DMS153 treated with DMSO at 0.1 percent for 48 hours (cell line): ENCODE data around the gene RNF10.
"Not testable (repeated sequence)": the region's sequence is repeated elsewhere in the genome, so short reads cannot be mapped to it uniquely, and the experiment has no call there.

Experiments used
- DNase-seq: peaks from one replicate; lab custom pipeline; 2025; ENCODE audit not compliant: unreplicated experiment; lab: John Stamatoyannopoulos, UW

Gene RNF10

DNA sequence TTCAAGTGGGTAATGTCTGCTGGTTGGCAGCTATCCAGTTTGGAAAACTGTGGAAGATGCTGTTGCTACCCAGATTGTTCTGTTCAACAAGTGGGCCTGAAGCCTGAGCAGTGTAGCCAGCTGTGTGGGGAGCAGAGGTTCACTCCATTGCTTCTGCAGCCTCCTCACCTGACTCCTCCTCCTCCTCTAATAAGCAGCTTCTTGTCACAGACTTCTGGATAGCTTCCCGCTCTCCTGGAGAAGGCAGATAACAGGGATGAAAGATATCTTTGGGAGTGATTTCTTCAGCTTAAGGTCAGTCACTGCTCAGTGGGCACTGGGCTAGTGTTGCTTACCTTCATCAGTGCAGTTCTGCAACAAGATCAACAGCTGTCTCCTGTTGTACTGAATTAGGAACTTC lies 45.0 kb downstream of the RNF10 start:
- no peak for DNase-seq

DNA sequence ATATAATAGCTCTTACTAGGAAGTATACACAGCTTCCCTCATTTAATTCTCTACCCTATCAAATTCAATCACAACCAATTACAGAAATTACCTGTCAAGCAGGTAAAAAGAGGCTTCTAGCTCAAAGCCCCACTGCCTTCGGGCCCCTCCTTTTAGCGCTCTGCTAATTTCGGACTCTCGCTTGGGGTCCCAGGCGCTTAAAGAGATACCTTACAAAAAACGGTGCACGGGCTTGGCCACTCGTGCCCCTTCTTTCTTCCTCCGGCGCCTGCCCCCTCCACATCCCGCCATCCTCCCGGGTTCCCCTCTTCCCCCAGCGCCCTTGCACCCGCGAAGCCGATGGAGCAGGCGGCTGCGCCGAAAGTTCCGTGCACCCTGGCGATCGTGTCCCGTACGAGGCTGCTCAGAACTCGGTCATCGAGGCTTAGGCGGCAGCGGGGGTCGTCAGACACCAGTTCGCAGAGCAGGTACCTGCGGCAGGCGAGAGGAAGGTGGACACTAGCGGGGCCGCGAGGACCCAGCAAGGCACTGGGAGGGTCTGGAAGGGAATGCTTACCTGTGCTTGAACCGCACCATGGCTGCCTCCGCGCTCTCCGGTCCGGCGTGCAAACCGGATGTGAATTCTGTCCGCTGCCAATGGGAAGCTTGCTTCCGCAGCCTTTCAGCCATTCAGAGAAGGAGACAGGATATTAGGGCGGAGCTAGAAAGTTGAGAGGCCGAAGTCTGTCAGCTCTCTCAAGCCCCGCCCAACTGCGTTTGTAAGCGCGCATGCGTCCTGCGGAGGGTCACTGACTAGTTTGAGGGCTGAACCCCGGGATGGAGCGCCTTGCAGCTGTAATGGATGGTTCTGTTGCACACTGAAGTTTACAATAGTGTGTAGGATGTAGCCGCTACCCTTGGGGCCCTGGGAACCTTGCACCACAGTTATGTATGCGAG lies 46.9 kb downstream of the RNF10 start, which contains the start of gene POP5:
POP5 (minus strand) TSS at position 616 of the 937 bp plus-strand sequence; CDS start at position 576, 40 bp downstream.
- DNase-seq = peak; percentile 93

DNA sequence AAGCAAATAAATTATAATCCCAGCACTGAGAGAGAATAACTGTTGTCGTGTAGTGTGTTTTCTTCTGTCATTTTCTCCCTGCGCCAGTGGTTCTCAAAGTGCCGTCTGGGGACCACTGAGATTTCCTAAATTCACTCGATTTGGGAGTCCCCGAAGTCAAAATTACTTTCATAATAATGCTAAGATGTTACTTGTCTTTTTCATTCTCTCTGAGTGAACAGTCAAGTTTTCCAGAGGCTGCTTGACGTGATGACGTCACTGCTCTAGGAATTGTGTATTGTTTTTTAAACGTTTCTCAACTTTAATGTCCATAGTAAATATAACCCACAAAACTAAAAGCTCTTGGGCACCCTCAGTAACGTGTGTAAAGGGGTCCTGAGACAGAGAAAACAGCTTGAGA lies 47.8 kb downstream of the RNF10 start:
- DNase-seq = no peak

DNA sequence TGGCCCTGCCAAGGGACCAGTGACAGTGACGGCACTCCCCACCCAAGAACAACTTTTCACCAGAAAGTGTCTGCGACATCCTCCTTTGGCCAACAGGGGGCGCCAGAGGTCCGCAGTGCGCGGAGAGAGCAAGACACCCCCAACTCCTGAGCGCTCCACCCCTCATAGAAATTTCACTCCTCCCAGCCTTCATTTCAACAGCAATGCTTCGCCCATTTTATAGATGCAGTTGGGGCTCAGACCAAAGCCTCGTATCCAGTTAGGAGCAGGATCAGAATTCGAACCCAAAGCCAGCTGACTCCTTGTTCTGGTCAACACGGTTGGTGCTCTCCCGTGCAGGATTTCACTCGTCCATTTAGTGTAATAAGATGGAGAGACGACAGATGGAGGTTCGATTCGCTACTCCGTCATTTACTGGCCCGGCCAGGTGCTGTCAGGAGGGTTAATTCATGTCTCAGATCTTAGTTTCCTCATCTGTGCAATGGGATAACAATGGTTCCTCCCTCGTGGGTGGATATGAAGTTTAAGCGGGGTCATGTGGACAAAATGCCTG lies 49.4 kb downstream of the RNF10 start:
- DNase-seq = peak; percentile 34

DNA sequence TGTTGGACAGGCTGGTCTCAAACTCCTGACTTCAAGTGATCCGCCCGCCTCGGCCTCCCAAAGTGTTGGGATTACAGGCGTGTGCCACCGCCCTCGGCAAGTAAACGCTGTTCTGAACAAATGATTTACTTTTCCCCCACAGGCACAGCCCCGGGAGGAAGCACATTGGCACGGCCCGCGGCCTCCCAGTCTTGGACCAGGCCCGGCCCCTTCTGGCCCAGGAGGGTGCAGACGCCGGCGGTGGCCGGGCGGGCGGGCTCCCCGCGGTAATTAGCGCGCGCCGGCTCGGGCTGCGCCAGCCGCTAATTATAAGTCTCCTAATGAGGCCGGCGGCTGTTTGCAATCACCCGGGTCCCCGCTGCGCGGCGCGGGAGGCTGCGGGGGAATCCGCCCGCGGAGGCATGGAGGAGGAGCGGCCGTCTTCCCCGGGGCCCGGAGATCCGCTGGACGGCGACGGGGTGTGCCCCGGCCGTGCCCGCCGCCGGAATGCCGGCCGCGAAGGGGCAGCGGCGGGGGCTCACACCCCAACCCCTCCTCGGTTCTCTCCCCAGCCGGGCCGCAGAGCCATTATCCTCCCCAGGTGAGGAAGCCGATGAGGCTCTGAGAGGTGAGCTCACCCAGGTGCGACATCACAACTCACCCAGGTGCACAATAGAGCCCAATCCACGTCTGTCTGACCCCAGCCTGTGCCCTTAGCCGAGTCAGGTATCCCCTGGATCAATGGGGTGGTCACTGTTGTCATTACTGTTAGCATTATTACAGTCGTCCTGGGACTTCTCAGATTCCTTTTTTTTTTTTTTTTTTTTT lies 50.4 kb downstream of the RNF10 start:
- DNase-seq = peak; percentile 54

DNA sequence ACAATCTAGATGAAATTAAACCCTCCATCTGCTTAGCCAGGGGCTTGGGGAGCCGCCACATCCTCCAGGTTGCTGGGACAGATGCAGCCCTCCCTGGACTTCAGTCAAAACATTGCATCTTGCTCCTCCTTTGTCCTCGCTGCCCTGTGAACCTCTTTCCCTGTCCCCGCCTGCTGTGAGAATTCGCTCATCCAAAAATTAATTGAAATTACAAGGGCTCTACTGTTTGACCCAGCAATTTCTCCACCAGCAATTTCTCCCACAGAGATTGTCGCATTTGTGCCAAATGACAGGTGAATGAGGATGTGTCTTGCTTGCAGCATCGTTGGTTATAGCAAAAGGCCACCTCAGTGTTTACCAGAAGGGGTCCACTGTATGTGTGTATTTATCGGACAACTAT lies 52.0 kb downstream of the RNF10 start:
- no peak for DNase-seq

DNA sequence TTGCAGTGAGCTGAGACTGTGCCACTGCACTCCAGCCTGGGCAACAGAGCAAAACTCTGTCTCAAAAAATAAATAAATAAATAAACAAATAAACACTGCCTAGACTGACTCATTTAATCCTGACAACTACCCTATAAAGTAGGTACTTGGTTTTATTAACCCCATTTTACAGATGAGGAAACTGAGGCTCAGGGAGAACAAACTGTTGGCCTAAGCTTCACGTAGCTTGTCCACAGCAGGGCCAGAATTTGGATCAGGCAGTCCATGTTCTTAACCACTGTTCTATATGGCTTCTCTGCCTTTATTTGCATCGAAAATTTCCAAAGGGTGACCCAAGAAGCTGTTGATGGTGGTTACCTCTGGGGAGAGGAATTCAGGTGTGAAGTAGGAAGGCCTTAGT lies 52.7 kb downstream of the RNF10 start:
- DNase-seq = no peak

DNA sequence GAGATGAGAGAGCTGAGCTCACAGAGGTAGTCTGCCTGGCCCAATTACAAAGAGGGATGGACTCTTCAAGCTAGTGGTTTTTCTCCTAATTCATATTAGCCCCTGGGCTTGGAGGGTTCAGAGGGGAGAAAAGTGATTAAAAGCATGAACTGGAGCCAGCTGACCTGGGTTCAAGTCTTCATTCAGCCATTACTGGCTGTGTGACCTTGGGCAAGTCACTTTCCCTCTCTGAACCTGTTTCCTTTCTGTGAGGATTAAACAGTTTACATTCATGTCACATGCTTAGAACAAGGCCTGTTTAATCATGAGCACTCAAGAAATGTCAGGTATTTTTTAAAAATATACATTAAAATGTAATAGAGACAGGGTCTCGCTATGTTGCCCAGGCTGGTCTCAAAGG lies 54.2 kb downstream of the RNF10 start:
- no peak for DNase-seq

DNA sequence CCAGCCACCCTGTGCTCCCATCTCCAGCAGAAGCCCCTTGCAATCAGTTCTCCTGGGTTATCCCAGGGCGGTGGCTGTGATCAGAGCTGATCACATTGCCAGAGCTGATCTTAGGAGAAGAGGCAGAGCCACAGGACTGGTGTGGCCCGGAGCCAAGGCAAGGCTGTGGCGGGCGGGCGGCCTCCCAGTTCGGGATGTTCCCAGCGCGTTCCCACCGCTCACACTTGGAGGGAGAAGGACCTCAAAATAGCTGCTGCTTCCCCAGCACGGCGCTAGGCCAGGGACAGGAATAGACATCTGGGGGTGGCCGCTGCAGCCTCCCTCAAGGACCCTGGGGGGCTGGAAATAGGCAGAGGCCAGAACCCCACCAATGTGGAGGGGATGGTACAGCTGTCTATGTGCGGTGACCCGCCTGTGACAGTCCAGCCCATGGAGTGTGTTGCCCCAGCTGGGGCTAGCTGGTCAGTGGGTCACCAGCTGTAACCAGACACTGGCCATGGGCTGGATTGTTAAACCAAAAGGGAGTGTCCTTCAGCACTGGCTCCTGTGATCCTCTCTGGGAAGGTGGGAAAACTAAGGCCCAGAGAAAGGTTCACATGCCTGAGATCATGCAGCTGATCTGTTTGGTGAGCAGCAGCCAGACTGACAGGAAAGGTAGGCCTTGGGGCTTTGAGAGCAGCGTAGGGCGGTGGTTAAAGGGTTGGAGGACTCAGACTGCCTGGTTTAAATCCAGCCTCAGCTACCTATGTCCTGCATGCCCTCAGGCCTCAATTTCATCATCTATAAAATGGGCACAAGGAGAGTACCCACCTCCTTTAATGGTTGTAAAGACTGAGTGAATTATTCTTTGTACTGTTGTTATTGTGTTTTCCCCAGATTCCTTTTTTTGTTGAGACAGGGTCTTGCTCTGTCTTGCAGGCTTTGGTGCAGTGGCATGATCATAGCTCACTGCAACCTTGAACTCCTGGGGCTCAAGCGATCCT lies 55.1 kb downstream of the RNF10 start:
- DNase-seq = no peak

DNA sequence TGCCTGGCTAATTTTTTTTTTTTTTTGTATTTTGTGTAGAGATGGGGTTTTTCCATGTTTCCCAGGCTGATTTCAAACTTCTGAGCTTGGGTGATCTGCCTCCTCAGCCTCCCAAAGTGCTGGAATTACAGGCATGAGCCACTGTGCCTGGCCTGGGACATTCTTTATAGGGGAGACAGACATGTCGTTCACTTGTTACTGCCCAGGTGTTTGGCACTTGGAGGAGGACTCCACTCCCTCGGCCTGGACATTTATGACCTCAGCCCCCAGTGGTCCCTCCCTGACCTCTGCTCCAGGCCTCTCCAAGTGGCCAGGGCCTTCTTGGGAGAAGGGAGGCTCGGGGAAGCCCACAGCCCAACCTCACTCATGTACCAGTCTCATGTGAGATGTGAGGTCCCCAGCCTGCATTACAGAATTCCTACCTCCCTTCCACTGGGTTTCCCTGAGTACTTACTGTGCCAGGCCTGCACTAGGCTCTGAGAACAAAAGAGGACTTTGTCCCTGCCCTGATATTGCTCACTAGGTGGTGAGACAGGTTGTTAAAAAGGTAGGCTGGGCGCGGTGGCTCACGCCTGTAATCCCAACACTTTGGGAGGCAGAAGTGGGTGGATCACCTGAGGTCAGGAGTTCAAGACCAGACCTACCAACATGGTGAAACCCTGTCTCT lies 56.7 kb downstream of the RNF10 start:
- no peak for DNase-seq

DNA sequence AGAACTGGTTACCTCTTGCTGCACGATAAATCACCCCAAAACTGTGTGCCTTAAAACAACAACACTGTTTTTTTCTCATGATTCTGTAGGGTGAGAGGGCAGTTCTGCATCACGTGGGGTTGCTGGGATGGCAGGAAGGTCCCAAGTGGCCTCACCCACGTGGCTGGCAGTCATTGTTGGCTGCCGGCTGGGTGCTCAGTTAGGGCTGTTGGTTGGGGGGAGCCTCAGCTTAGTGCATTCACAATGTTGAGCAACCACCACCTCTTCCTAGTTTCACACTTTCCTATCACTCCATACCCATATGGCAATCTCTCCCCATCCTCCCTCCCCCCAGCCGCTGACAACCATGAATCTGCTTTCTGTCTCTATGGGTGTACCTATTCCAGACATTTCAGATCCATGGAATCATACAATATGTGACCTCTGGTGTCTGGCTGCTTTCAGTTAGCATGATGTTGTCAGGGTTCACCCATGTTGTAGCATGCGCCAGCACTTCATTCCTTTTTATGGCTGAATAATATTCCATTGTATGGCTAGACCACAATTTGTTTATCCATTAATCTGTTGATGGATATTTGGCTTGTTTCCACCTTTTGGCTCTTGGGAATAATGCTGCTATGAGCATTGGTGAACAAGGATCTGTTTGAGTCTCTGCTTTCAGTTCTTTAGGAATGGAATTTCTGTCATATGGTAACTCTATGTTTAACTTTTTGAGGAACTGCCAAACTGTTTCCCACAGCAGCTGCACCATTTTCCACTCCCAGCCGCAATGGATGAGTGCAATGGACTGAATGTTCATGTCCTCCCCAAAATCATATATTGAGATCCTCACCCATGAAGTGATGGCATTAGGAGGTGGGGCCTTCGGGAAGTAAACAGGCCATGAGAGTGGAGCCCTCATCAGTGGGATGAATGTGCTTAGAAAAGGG lies 58.2 kb downstream of the RNF10 start:
- DNase-seq = no peak

DNA sequence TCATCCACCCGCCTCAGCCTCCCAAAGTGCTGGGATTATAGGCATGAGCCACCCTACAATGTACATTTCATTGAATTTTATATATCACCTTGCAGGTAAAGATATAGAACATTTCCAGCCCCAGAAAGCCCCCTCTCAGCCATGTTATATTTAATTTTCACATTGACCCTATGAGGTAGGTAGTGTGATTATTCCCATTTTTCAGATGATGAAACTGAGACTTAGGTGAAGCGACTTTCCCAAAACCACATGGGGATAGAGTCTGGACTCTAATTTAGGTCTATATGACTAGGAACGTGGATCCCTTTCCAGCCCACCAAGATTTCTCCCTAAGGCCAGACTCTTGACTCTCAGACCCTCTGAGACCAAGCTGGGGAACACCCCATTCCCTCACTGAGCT lies 62.7 kb downstream of the RNF10 start:
- no peak for DNase-seq

DNA sequence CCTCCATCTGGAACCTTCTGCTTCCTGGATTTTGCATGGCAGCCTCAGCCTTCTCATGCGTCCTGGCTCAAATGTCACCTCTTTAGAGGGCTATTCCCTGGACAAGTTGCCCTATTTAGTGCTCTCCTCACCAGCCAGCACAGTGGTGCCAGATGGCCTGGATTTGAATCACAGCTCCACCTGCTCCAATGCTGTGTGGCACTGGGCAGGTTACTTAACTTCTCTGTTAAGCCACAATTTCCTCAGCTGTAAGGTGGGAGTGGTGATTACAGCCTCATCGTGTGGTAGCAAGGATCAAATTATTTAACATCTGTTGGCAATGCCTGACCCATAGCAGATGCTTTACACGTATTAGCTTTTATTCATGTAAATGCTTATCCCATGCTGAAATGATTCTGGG lies 63.7 kb downstream of the RNF10 start:
- no peak for DNase-seq

DNA sequence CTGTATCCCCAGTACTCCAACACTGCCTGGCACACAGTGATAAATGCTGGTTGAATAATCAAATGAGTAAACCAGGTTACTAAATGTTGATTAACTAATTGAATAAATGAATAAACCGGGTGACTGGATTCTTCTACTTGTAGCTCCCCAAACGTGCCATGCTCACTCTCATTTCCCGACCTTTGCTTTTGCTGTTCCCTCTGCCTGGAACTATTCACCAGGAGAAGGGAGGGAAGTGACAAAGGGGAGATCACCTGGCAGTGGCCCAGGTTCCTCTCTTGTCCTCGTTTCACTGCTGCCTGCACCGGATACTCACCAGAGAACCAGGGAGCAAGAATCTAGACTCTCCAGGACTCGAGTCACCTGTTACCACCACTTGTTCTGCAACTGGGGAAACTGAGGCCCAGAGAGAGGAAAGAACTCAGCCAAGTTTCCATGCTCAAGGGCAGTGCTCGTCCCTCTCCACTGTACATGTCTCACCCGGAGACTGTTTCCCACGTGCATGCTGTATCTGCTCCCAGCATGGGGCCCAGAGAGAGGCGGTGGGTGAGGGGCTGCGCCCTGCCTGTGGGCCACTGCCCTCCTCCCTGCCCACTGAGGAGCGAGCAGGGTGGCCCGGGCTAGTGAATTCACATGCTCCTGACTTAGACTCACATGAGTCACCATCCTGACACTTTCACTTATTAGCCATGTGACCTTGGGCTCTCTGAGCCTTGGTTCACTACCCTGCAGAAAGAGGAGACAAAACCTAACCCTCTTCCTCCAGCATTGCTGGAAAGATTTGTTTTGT lies 64.7 kb downstream of the RNF10 start:
- DNase-seq = no peak

DNA sequence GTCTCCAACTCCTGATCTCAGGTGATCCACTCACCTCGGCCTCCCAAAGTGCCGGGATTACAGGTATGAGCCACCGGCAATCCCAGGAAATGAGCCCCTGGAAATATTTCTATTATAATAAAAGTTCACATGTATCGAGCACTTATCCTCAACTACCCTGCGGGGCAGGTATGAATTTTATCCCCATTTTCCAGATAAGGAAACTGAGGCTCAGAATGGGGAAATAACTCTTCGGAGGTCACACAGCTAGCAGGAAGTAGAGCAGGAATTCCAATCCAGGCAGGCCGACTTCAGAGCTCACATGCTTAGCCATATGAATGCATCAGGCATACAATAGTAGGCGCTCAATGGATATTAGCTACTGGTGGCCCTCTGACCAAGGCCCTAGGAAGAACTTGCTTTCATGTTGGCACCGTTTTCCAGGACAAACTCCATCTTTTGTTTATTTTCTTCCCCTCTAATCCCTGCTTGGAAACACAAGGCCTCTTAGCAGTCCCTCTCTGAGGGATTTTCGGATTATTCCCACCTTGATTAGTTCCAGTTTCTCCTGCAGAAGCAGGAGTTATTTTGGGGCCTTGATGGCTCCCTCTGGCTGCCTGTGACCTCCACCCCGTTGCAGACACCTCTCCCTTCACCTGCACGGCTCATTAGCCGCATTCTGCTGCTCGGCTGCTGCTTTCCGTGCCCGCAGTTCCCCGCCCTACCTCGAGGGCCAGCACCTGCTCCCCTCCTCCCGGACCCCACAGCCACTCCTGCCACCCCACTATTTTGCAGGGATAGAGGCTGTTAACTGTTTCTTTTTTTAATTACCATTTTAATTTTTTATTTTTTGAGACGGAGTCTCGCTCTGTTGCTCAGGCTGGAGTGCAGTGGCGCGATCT lies 65.8 kb downstream of the RNF10 start:
- no peak for DNase-seq

DNA sequence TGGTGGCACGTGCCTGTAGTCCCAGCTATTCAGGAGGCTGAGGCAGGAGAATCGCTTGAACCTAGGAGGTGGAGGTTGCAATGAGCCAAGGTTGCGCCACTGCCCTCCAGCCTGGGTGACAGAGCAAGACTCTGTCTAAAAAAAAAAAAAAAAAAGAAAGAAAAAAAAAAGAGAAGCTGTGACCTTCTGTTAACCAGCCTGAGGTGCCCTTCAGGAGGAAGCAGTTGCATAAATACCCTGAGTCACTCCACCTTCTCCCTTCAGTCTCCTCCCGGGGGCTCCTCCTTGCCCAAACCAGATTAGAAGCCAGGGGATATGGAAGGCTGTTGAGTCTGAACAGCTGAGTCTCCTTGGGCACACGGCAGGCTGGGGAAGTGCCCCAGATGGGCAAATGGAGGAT lies 68.3 kb downstream of the RNF10 start:
- not testable (repeated sequence) for DNase-seq

DNA sequence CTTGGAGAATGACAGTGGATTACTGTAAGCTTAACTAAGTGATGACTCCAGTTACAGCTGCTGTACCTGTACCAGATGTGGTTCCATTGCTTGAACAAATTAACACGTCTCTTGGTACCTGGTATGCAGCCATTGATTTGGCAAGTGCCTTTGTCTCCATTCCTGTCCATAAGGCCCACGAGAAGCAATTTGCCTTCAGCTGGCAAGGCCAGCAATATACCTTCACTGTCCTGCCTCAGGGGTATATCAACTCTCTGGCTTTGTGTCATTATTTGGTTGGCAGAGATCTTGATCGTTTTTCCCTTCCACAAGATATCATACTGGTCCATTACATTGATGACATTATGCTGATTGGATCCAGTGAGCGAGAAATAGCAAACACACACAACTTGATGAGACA lies 76.4 kb downstream of the RNF10 start:
- no peak for DNase-seq
